Keratinocyte (primary cell): ENCODE data around the gene CCDC85C. TPM values are rescaled to one million over a fixed set of nuclear protein-coding genes. Genes with fewer than 3 reads are reported as not detected.

Experiments used
- DNase-seq: peaks from one replicate; pipeline ENCODE4 v3.0.0-alpha.2; 2011; ENCODE audit warnings: low read depth, missing footprints, low spot score
- FAIRE-seq: peaks from 2 replicates; lab custom pipeline; 2011; peaks lifted over from hg19 to GRCh38; lab: Jason Lieb, UNC
- H2AFZ ChIP-seq: 2 replicates; pipeline ENCODE4 v1.6.0; 2012; ENCODE audit warnings: low read length, control low read depth, inconsistent platforms; ENCODE audit not compliant: control insufficient read depth
- H3K27ac ChIP-seq: 2 replicates; pipeline ENCODE4 v1.5.1; 2011; ENCODE audit warnings: low read length; ENCODE audit not compliant: control insufficient read depth, insufficient read depth
- H3K27me3 ChIP-seq: 3 replicates; pipeline ENCODE4 v1.6.0; 2011; ENCODE audit warnings: low read length; ENCODE audit not compliant: control insufficient read depth, insufficient read depth; ENCODE audit errors: extremely low read depth
- H3K36me3 ChIP-seq, 2 experiments: 2 replicates in 1 of 2; 3 replicates in 1 of 2; pipeline ENCODE4 v1.5.1; 2011; ENCODE audit warnings: low read length in 2 of 2, mild to moderate bottlenecking in 1 of 2; ENCODE audit not compliant: control insufficient read depth in 2 of 2, insufficient read depth in 2 of 2; ENCODE audit errors: extremely low read depth in 1 of 2
- H3K4me1 ChIP-seq: 3 replicates; pipeline ENCODE4 v1.5.1; 2011; ENCODE audit warnings: low read length; ENCODE audit not compliant: control insufficient read depth, insufficient read depth; ENCODE audit errors: extremely low read depth
- H3K4me2 ChIP-seq: 3 replicates; pipeline ENCODE4 v1.6.0; 2011; ENCODE audit warnings: low read depth, low read length; ENCODE audit not compliant: control insufficient read depth, insufficient read depth; ENCODE audit errors: extremely low read depth
- H3K4me3 ChIP-seq, 3 experiments: fragments of 200-600 bp in 1 of 3; sonication (generic) in 1 of 3; 2 replicates in 2 of 3; 3 replicates in 1 of 3; pipeline ENCODE4 v1.5.1; 2011 to 2016; ENCODE audit warnings: low read length in 3 of 3, mild to moderate bottlenecking in 3 of 3, control low read depth in 2 of 3, inconsistent platforms in 1 of 3, low read depth in 1 of 3, mixed read lengths in 1 of 3, mixed run types in 1 of 3, moderate library complexity in 1 of 3; ENCODE audit not compliant: control insufficient read depth in 2 of 3, insufficient read depth in 2 of 3; ENCODE audit errors: extremely low read depth in 1 of 3
- H3K79me2 ChIP-seq: 2 replicates; pipeline ENCODE4 v1.6.0; 2012; ENCODE audit warnings: low read length; ENCODE audit not compliant: control insufficient read depth, insufficient read depth
- H3K9ac ChIP-seq: 3 replicates; pipeline ENCODE4 v1.6.0; 2011; ENCODE audit warnings: low read length; ENCODE audit not compliant: control insufficient read depth, insufficient read depth; ENCODE audit errors: extremely low read depth
- H3K9me1 ChIP-seq: 3 replicates; pipeline ENCODE4 v1.6.0; 2011; ENCODE audit warnings: low read length; ENCODE audit not compliant: control insufficient read depth, insufficient read depth; ENCODE audit errors: extremely low read depth
- H3K9me3 ChIP-seq: 2 replicates; pipeline ENCODE4 v1.5.1; 2012; ENCODE audit warnings: low read depth, low read length; ENCODE audit not compliant: control insufficient read depth
- H4K20me1 ChIP-seq: 3 replicates; pipeline ENCODE4 v1.6.0; 2011; ENCODE audit warnings: low read length; ENCODE audit not compliant: control insufficient read depth, insufficient read depth; ENCODE audit errors: extremely low read depth
- EZH2 ChIP-seq: IDR thresholded peaks from one replicate; pipeline ENCODE4 v1.6.1; 2012; ENCODE audit warnings: inconsistent platforms, mild to moderate bottlenecking, low read length, moderate library complexity
- dilution Hi-C: fragments of 300-500 bp; cut with MboI; formaldehyde crosslinking; loops from one replicate; pipeline ENCODE4 v1.7.0; 2020; ENCODE audit warnings: low sequenced_read_pairs; ENCODE audit not compliant: extremely low pct_ligation_motif_present
- polyA plus RNA-seq, 5 experiments: library from polyadenylated mRNA; depleted of rRNA in 3 of 5; stranded (reverse) in 3 of 5; stranded (forward) in 1 of 5; unstranded in 1 of 5; fragments of >200 nt; gene quantifications; 1 replicate in 1 of 5; 2 replicates in 3 of 5; 3 replicates in 1 of 5; pipeline versions ENCODE4 v1.2.1 to v1.2.3, GENCODE V29; 2011 to 2012; ENCODE audit warnings: missing spikeins in 2 of 5, low read depth in 1 of 5, low replicate concordance in 1 of 5
- TF ChIP-seq, protein P1 (sequence below), 3 experiments: IDR thresholded peaks in 1 of 3; conservative IDR thresholded peaks in 1 of 3; optimal IDR thresholded peaks in 1 of 3; 2 replicates in 2 of 3; 3 replicates in 1 of 3; pipeline versions ENCODE3 to v1.5.1; 2011; ENCODE audit warnings: low read length in 3 of 3, mild to moderate bottlenecking in 3 of 3, moderate library complexity in 2 of 3, control low read depth in 1 of 3, inconsistent platforms in 1 of 3; ENCODE audit not compliant: insufficient read depth in 2 of 3; ENCODE audit errors: extremely low read depth in 1 of 3

Gene CCDC85C
- polyA plus RNA-seq, 1 donor (not counting 4 experiments of a cell fraction or from before 2014, with no cell fraction given): 13.2 TPM

- H3K4me2 ChIP-seq: no peak overlapping the region
- FAIRE-seq (peak; percentile 13), DNase-seq (no peak)
- dilution Hi-C loops: no loop called here
- no peaks in the 10 kb centered on the region for H3K9me1 ChIP-seq
- H3K4me3 ChIP-seq: no peak overlapping the region
- peaks cover 4% of the 10 kb centered on the region for H4K20me1 ChIP-seq
- TF ChIP-seq, protein P1, sequence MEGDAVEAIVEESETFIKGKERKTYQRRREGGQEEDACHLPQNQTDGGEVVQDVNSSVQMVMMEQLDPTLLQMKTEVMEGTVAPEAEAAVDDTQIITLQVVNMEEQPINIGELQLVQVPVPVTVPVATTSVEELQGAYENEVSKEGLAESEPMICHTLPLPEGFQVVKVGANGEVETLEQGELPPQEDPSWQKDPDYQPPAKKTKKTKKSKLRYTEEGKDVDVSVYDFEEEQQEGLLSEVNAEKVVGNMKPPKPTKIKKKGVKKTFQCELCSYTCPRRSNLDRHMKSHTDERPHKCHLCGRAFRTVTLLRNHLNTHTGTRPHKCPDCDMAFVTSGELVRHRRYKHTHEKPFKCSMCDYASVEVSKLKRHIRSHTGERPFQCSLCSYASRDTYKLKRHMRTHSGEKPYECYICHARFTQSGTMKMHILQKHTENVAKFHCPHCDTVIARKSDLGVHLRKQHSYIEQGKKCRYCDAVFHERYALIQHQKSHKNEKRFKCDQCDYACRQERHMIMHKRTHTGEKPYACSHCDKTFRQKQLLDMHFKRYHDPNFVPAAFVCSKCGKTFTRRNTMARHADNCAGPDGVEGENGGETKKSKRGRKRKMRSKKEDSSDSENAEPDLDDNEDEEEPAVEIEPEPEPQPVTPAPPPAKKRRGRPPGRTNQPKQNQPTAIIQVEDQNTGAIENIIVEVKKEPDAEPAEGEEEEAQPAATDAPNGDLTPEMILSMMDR (optimal IDR thresholded peaks at IDR 0.05 in 1 of 3, IDR thresholded peaks at IDR 0.05 in 1 of 3, conservative IDR thresholded peaks at IDR 0.05 in 1 of 3; ENCODE audit: extremely low read depth in 1 of 3, insufficient read depth in 2 of 3, low read length in 3 of 3): no peak
- no peak for TF ChIP-seq EZH2
- no peak overlapping the region for H2AFZ ChIP-seq
- H3K4me1 ChIP-seq: peaks cover 18% of the 10 kb centered on the region
- peaks cover 97% of the 10 kb centered on the region for H3K79me2 ChIP-seq
- H3K27me3 ChIP-seq: no peaks in the 10 kb centered on the region
- H3K9me3 ChIP-seq: no peaks in the 10 kb centered on the region
- H3K9ac ChIP-seq: no peak overlapping the region
- peaks cover 3 to 8% of the 10 kb centered on the region in 2 experiments for H3K36me3 ChIP-seq
- H3K27ac ChIP-seq: no peak overlapping the region
These were observed 132.3 kb downstream of the CCDC85C start for GRCh38 chr14:99471731-99472130.

DNA sequence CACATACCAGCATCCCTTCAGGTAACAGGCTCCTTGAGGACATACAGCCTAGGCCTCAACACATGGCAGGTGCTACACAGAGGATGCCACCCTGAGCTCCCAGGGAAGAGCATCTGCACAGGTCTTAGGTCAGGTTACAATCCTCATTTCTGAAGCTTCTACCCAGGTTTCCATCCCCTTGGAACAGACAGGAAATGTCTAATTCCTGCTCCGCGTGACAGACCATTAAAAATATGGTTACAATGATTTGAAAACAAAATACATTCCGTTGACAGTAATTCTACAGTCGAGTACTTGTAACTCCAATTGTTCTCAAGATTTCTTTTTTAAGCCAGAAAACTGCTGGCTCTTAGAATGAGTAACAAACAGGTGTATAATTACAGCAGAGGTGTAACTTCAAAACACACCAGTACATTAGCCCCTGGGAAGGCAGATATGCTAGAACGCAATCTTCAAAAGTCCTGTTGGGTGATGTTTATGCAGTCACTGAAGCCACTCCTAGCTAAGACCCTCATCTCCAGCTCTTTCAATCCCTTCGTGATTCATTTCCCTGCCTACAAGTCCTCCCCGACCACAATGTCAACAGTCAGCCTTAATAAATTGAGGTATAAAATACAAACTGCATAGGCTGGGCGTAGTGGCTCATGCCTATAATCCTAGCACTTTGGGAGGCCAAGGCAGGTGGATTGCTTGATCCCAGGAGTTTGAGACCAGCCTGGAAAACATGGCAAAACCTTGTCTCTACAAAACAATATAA lies 135.0 kb downstream of the CCDC85C start:
- dilution Hi-C loops: no loop called here

More for the DNA sequence above, 135.0 kb downstream of the CCDC85C start:
- TF ChIP-seq EZH2: no peak
- TF ChIP-seq, protein P1 (optimal IDR thresholded peaks at IDR 0.05 in 1 of 3, IDR thresholded peaks at IDR 0.05 in 1 of 3, conservative IDR thresholded peaks at IDR 0.05 in 1 of 3; ENCODE audit: extremely low read depth in 1 of 3, insufficient read depth in 2 of 3, low read length in 3 of 3): no peak
- H2AFZ ChIP-seq: no peak overlapping the region
- H4K20me1 ChIP-seq: peaks cover 4% of the 10 kb centered on the region
- H3K36me3 ChIP-seq: peaks cover 7 to 17% of the 10 kb centered on the region in 2 experiments
- H3K9ac ChIP-seq: no peak overlapping the region
- H3K27me3 ChIP-seq: no peaks in the 10 kb centered on the region
- H3K9me1 ChIP-seq: no peaks in the 10 kb centered on the region
- H3K4me1 ChIP-seq: peaks cover 8% of the 10 kb centered on the region
- H3K4me2 ChIP-seq: no peak overlapping the region
- H3K9me3 ChIP-seq: no peaks in the 10 kb centered on the region
- H3K27ac ChIP-seq: no peak overlapping the region
- H3K4me3 ChIP-seq: no peak overlapping the region
- no peak for FAIRE-seq
- DNase-seq: no peak
- peaks cover 79% of the 10 kb centered on the region for H3K79me2 ChIP-seq
